ENCODE results near the gene MPPED2. TPM values are rescaled to one million over a fixed set of nuclear protein-coding genes. Genes with fewer than 3 reads are reported as not detected.
A peak's percentile ranks its signal among the peaks of the same experiment; 100 is the strongest.

Gene MPPED2
- total and polyA plus RNA-seq, 2 donors from 2014 or later = 10.8 to 12.9 TPM

DNA sequence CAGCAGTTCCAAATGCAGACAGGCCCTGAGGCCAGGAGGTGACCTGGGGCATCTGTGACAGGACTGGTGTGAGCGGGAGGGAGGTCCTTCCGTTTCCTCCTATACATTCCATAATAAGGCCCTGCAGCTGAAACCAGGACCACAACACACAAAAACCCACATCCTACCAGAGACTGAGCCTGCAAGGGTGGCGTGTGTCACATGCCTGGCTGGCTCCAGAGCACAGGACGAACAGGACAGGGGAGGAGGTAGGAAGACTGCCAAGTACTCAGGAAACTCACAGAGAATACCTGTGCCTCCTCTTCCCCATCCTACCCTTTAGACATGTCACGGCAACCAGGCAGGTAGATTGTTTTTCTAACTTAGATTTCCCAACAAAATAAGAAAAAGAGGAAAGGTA lies 159.4 kb downstream of the MPPED2 start:
- TF ChIP-seq, protein P1, sequence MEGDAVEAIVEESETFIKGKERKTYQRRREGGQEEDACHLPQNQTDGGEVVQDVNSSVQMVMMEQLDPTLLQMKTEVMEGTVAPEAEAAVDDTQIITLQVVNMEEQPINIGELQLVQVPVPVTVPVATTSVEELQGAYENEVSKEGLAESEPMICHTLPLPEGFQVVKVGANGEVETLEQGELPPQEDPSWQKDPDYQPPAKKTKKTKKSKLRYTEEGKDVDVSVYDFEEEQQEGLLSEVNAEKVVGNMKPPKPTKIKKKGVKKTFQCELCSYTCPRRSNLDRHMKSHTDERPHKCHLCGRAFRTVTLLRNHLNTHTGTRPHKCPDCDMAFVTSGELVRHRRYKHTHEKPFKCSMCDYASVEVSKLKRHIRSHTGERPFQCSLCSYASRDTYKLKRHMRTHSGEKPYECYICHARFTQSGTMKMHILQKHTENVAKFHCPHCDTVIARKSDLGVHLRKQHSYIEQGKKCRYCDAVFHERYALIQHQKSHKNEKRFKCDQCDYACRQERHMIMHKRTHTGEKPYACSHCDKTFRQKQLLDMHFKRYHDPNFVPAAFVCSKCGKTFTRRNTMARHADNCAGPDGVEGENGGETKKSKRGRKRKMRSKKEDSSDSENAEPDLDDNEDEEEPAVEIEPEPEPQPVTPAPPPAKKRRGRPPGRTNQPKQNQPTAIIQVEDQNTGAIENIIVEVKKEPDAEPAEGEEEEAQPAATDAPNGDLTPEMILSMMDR (IDR thresholded peaks at IDR 0.05; ENCODE audit: borderline replicate concordance, extremely low read depth, insufficient read depth) = no peak
- FAIRE-seq (no peak), DNase-seq (no peak)
- Histone ChIP-seq H3K36me3 (ENCODE audit: control insufficient read depth in 2 of 3, insufficient read depth in 3 of 3, low read length in 3 of 3) (no peaks in the 10 kb centered on the region), H3K4me1 (ENCODE audit: control insufficient read depth in 2 of 3, insufficient read depth in 2 of 3, low read depth in 1 of 3, low read length in 3 of 3) (peaks cover 0 to 46% (median 35%) of the 10 kb centered on the region in 3 donors), H3K4me3 (ENCODE audit: low read length in 3 of 3) (no peak overlapping the region), H3K9me3 (ENCODE audit: control insufficient read depth in 2 of 3, insufficient read depth in 1 of 3, low read length in 3 of 3) (no peaks in the 10 kb centered on the region), H3K27me3 (ENCODE audit: control insufficient read depth, insufficient read depth, low read length) (no peaks in the 10 kb centered on the region), H3K27ac (ENCODE audit: low read depth in 2 of 2, low read length in 2 of 2) (peak overlapping the region in 1 of 2 donors; percentile 6), H3K9ac (ENCODE audit: low read length in 3 of 3) (no peak overlapping the region)
- intact Hi-C loops (cut with DNase I) = no loop called here

DNA sequence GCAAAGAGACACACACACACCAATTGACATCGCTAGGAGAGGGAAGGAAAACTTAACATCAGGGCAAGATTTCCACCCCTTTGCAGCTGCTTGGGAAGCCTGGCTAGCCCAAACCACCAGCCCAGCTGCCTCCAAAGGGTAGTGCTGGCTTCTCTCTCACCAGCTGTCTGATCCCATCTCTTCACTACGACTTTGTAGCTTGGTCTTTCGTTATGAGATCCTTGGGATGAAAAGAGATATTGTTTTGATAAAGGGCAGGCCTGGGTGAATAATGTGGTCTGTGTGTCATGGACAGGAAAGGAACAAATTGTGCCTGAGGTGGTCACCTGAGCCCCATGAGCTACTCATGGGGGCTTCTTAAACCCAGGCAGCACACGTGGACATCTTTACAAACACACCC lies 161.3 kb downstream of the MPPED2 start:
- TF ChIP-seq, protein P1 (IDR thresholded peaks at IDR 0.05; ENCODE audit: borderline replicate concordance, extremely low read depth, insufficient read depth) = no peak
- Histone ChIP-seq H3K9ac (ENCODE audit: low read length in 3 of 3) (peak overlapping the region in 1 of 3 donors; percentile 5), H3K27me3 (ENCODE audit: control insufficient read depth, insufficient read depth, low read length) (no peaks in the 10 kb centered on the region), H3K9me3 (ENCODE audit: control insufficient read depth in 2 of 3, insufficient read depth in 1 of 3, low read length in 3 of 3) (no peaks in the 10 kb centered on the region), H3K36me3 (ENCODE audit: control insufficient read depth in 2 of 3, insufficient read depth in 3 of 3, low read length in 3 of 3) (no peaks in the 10 kb centered on the region), H3K27ac (ENCODE audit: low read depth in 2 of 2, low read length in 2 of 2) (peak overlapping the region; percentile 61 to 84), H3K4me1 (ENCODE audit: control insufficient read depth in 2 of 3, insufficient read depth in 2 of 3, low read depth in 1 of 3, low read length in 3 of 3) (peaks cover 0 to 52% (median 37%) of the 10 kb centered on the region in 3 donors), H3K4me3 (ENCODE audit: low read length in 3 of 3) (no peak overlapping the region)
- intact Hi-C loops (cut with DNase I) = no loop called here
- FAIRE-seq (no peak), DNase-seq (no peak)

DNA sequence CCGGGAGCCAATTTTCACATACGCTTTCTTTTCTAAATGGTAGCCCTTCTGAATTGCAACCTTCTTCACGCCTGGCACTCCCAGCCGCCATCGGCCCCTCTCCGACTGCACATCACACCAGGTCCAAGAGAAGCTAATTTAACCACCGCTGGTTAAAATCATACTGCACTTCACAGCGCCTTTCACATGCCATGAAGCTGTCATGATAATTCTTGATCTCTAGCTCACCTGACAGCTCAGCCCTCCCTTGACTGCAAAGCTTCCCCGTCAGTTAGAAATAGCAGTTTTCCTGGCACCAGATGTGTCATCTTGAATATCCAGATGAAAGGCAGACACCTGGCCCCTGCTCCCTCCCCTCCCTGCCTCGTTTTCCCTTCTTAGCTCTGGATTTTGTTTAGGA lies 161.8 kb downstream of the MPPED2 start:
- no peaks in the 10 kb centered on the region for H3K27me3 ChIP-seq (ENCODE audit: control insufficient read depth, insufficient read depth, low read length)
- peaks cover 0 to 52% (median 36%) of the 10 kb centered on the region in 3 donors for H3K4me1 ChIP-seq (ENCODE audit: control insufficient read depth in 2 of 3, insufficient read depth in 2 of 3, low read depth in 1 of 3, low read length in 3 of 3)
- FAIRE-seq (no peak), DNase-seq (no peak)
- peak overlapping the region in 1 of 3 donors; percentile 5 for H3K9ac ChIP-seq (ENCODE audit: low read length in 3 of 3)
- TF ChIP-seq, protein P1 (IDR thresholded peaks at IDR 0.05; ENCODE audit: borderline replicate concordance, extremely low read depth, insufficient read depth) = no peak
- no peaks in the 10 kb centered on the region for H3K36me3 ChIP-seq (ENCODE audit: control insufficient read depth in 2 of 3, insufficient read depth in 3 of 3, low read length in 3 of 3)
- intact Hi-C loops (cut with DNase I) = no loop called here
- H3K9me3 ChIP-seq (ENCODE audit: control insufficient read depth in 2 of 3, insufficient read depth in 1 of 3, low read length in 3 of 3) = no peaks in the 10 kb centered on the region
- H3K27ac ChIP-seq (ENCODE audit: low read depth in 2 of 2, low read length in 2 of 2) = peak overlapping the region; percentile 61 to 84
- peak overlapping the region in 2 of 3 donors; percentile 26 to 49 for H3K4me3 ChIP-seq (ENCODE audit: low read length in 3 of 3)

DNA sequence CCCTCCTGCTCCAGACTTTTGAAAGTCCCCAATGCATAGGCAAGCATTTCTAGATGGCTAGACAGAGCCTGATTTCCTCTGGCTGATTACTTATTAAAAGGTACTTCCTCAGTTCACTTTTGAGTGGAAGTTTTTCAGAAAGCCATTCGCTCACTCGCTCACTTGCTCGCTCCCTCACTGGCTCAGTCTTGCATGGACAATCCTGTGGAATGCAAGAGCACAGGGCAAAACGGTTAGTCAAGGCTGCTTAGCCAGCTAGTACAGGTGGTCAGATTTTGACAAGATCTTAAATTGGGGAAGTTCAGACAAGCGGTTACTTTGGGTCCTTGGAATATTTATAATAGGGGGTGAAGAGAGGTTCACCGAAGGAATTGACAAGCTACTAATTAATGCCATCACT lies 162.3 kb downstream of the MPPED2 start:
- H3K36me3 ChIP-seq (ENCODE audit: control insufficient read depth in 2 of 3, insufficient read depth in 3 of 3, low read length in 3 of 3) = no peaks in the 10 kb centered on the region
- DNase-seq = peak; percentile 78 to 95 (median 87)
- no peaks in the 10 kb centered on the region for H3K27me3 ChIP-seq (ENCODE audit: control insufficient read depth, insufficient read depth, low read length)
- H3K9ac ChIP-seq (ENCODE audit: low read length in 3 of 3) = peak overlapping the region in 1 of 3 donors; percentile 5
- H3K27ac ChIP-seq (ENCODE audit: low read depth in 2 of 2, low read length in 2 of 2) = peak overlapping the region; percentile 81 to 85
- TF ChIP-seq, protein P1 (IDR thresholded peaks at IDR 0.05; ENCODE audit: borderline replicate concordance, extremely low read depth, insufficient read depth) = no peak
- peaks cover 0 to 52% (median 34%) of the 10 kb centered on the region in 3 donors for H3K4me1 ChIP-seq (ENCODE audit: control insufficient read depth in 2 of 3, insufficient read depth in 2 of 3, low read depth in 1 of 3, low read length in 3 of 3)
- peak overlapping the region in 2 of 3 donors; percentile 26 to 49 for H3K4me3 ChIP-seq (ENCODE audit: low read length in 3 of 3)
- H3K9me3 ChIP-seq (ENCODE audit: control insufficient read depth in 2 of 3, insufficient read depth in 1 of 3, low read length in 3 of 3) = no peaks in the 10 kb centered on the region
- intact Hi-C loops (cut with DNase I) = no loop called here
- FAIRE-seq = peak; percentile 88
